K562 (cell line): ENCODE data around the gene SPRED2.

Experiments used
- CBX8 ChIP-seq: fragments of 200-600 bp; sonication (generic); IDR thresholded peaks from 2 replicates; pipeline ENCODE4 v1.6.1; 2012; ENCODE audit warnings: borderline replicate concordance, mixed run types, low read depth, mild to moderate bottlenecking, moderate library complexity, mixed read lengths, low read length, control low read depth, inconsistent platforms; ENCODE audit not compliant: poor library complexity, severe bottlenecking; ENCODE audit errors: extremely low read depth
- CTBP1 ChIP-seq: fragments of 450-650 bp; IDR thresholded peaks from 2 replicates; pipeline ENCODE4 v1.6.1; 2016; ENCODE audit warnings: borderline replicate concordance
- ELF1 ChIP-seq: fragments of 200-800 bp; sonication (Bioruptor generic); IDR thresholded peaks from 2 replicates; pipeline ENCODE4 v1.6.1; 2016; ENCODE audit warnings: missing genetic modification characterization, missing compliant biosample characterization
- ETV5 ChIP-seq: sonication (generic); formaldehyde crosslinking; IDR thresholded peaks from 2 replicates; pipeline ENCODE4 v1.4.0; 2020; ENCODE audit warnings: low read depth, mild to moderate bottlenecking, missing genetic modification reagents
- EZH2 ChIP-seq: IDR thresholded peaks from 2 replicates; pipeline ENCODE4 v1.6.1; 2012; ENCODE audit warnings: low read depth, mild to moderate bottlenecking, inconsistent platforms, low read length, borderline replicate concordance
- FOXK1 ChIP-seq: sonication (generic); formaldehyde crosslinking; IDR thresholded peaks from 2 replicates; pipeline ENCODE4 v1.8.0; 2022; ENCODE audit warnings: missing genetic modification reagents, mild to moderate bottlenecking, borderline replicate concordance
- FOXK2 ChIP-seq, 2 experiments: fragments of 450-650 bp; IDR thresholded peaks in 1 of 2; conservative IDR thresholded peaks in 1 of 2; 2 replicates each; pipeline ENCODE4 v1.6.1; 2016; ENCODE audit warnings: low read depth in 2 of 2, mild to moderate bottlenecking in 1 of 2
- JUN ChIP-seq, 2 experiments: sonication (generic) in 1 of 2; formaldehyde crosslinking in 1 of 2; IDR thresholded peaks; 2 replicates each; pipeline versions ENCODE4 v1.6.1 to v1.8.0; 2012 to 2022; ENCODE audit warnings: borderline replicate concordance in 2 of 2, mild to moderate bottlenecking in 2 of 2, improper control_type of control experiment in 1 of 2, low read depth in 1 of 2, low read length in 1 of 2, missing genetic modification reagents in 1 of 2
- JUNB ChIP-seq: fragments of 450-650 bp; formaldehyde crosslinking; conservative IDR thresholded peaks from 2 replicates; pipeline ENCODE4 v1.4.0; 2020; ENCODE audit warnings: mild to moderate bottlenecking
- KDM4B ChIP-seq, 2 experiments: fragments of 450-650 bp in 1 of 2; sonication (generic) in 1 of 2; IDR thresholded peaks; 2 replicates each; pipeline ENCODE4 v1.6.1; 2016 to 2017; ENCODE audit warnings: borderline replicate concordance in 2 of 2, antibody characterized with exemption in 1 of 2, low read depth in 1 of 2, mild to moderate bottlenecking in 1 of 2
- MAX ChIP-seq: sonication (generic); formaldehyde crosslinking; IDR thresholded peaks from 2 replicates; pipeline ENCODE4 v1.9.0; 2022; ENCODE audit warnings: mild to moderate bottlenecking, missing genetic modification reagents
- POLR2AphosphoS5 ChIP-seq: IDR thresholded peaks from 2 replicates; pipeline ENCODE4 v1.6.1; 2011; ENCODE audit warnings: mild to moderate bottlenecking, low read depth, low read length, moderate library complexity; ENCODE audit not compliant: control insufficient read depth, insufficient read depth
- ZNF780A ChIP-seq: fragments of 250-450 bp; sonication (Bioruptor Pico); IDR thresholded peaks from 2 replicates; pipeline ENCODE4 v1.5.0; 2021; ENCODE audit warnings: mild to moderate bottlenecking

GRCh38 chr2:65325066-65325465 is 107.3 kb downstream of the SPRED2 start:
- TF ChIP-seq FOXK1 (CRISPR knock-in tag): no peak
- TF ChIP-seq KDM4B (IDR thresholded peaks at IDR 0.05; ENCODE audit: borderline replicate concordance in 2 of 2, low read depth in 1 of 2): no peak
- no peak for TF ChIP-seq MAX (CRISPR knock-in tag)
- TF ChIP-seq EZH2: no peak
- no peak for TF ChIP-seq CBX8
- TF ChIP-seq ZNF780A: no peak
- no peak for TF ChIP-seq CTBP1
- no peak for TF ChIP-seq POLR2AphosphoS5
- TF ChIP-seq ETV5 (CRISPR knock-in tag): no peak
- no peak for TF ChIP-seq FOXK2 (conservative IDR thresholded peaks at IDR 0.05 in 1 of 2, IDR thresholded peaks at IDR 0.05 in 1 of 2; ENCODE audit: low read depth in 2 of 2)
- TF ChIP-seq JUNB (CRISPR knock-in tag): no peak
- TF ChIP-seq ELF1 (tag): no peak
- TF ChIP-seq JUN (IDR thresholded peaks at IDR 0.05; ENCODE audit: borderline replicate concordance, low read depth, low read length): no peak
- no peak for TF ChIP-seq JUN (CRISPR knock-in tag; IDR thresholded peaks at IDR 0.05; ENCODE audit: borderline replicate concordance)
